Measurements from ENCODE around the gene CST7.

- TF ChIP-seq, protein P1, sequence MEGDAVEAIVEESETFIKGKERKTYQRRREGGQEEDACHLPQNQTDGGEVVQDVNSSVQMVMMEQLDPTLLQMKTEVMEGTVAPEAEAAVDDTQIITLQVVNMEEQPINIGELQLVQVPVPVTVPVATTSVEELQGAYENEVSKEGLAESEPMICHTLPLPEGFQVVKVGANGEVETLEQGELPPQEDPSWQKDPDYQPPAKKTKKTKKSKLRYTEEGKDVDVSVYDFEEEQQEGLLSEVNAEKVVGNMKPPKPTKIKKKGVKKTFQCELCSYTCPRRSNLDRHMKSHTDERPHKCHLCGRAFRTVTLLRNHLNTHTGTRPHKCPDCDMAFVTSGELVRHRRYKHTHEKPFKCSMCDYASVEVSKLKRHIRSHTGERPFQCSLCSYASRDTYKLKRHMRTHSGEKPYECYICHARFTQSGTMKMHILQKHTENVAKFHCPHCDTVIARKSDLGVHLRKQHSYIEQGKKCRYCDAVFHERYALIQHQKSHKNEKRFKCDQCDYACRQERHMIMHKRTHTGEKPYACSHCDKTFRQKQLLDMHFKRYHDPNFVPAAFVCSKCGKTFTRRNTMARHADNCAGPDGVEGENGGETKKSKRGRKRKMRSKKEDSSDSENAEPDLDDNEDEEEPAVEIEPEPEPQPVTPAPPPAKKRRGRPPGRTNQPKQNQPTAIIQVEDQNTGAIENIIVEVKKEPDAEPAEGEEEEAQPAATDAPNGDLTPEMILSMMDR (IDR thresholded peaks at IDR 0.05; ENCODE audit: low read length) = no peak
- TF ChIP-seq EZH2 (optimal IDR thresholded peaks at IDR 0.05; ENCODE audit: low read depth, low read length) = no peak
These were observed 47.6 kb downstream of the CST7 start for GRCh38 chr20:24996449-24997377.
